Fibroblast of pulmonary artery (primary cell): ENCODE measurements around the gene RNF133.

ENCODE experiments used
- DNase-seq: peaks from one replicate; pipeline ENCODE4 v3.0.0-alpha.2; 2010; ENCODE audit warnings: low read depth
- H3K4me3 ChIP-seq: replicated peaks from 2 replicates; pipeline ENCODE4 v1.5.1; 2011; ENCODE audit warnings: low read depth, mild to moderate bottlenecking, control low read depth, low read length, moderate library complexity
- CTCF ChIP-seq: IDR thresholded peaks from 2 replicates; pipeline ENCODE4 v1.5.1; 2011; ENCODE audit warnings: mild to moderate bottlenecking, control low read depth, low read length, inconsistent platforms; ENCODE audit errors: missing control alignments

The RNF133 gene

DNA sequence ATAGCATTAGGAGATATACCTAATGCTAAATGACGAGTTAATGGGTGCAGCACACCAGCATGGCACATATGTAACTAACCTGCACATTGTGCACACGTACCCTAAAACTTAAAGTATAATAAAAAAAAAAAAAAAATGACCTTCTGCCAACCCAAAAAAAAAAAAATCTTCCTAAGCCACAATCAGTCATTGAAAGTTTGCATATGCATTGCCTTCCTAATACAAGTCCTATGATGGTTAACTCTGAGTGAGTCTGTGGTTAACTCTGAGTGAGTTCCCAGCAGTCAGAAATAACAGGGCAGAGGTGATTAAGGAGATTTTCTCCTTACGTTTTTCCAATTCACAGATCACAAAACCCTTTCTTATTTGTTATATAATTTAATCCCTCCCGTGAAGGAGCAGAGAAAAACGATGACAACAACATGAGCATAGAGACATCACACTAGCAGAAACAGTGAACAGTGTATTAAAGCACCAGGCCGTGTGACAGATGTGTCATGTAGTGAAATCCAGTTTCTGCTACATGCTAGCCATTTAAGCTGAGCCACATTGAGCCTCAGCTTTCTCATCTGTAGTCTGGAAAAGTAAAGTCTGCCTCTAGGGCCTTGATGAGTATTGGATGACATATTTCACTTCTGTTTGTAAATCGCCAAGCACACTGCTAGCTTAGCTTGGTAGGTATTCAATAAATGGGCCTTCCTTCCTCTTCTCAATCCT lies 11.2 kb upstream of the RNF133 start:
- no peak for DNase-seq
- no peak for TF ChIP-seq CTCF
- no peak overlapping the region for H3K4me3 ChIP-seq

- DNase-seq = no peak
- no peak for TF ChIP-seq CTCF
- no peak overlapping the region for H3K4me3 ChIP-seq
Measured at GRCh38 chr7:122706836-122707235, 7.9 kb upstream of the RNF133 start.

GRCh38 chr7:122702872-122703510 lies 4.1 kb upstream of the RNF133 start, which contains the start of gene RNF148:
Gene RNF148, minus strand, starts transcription at chr7:122702922. Its CDS starts 172 bp downstream, at chr7:122702750.
- H3K4me3 ChIP-seq = no peak within 1 kb of the TSS
- no peak for TF ChIP-seq CTCF
- no peak for DNase-seq

DNA sequence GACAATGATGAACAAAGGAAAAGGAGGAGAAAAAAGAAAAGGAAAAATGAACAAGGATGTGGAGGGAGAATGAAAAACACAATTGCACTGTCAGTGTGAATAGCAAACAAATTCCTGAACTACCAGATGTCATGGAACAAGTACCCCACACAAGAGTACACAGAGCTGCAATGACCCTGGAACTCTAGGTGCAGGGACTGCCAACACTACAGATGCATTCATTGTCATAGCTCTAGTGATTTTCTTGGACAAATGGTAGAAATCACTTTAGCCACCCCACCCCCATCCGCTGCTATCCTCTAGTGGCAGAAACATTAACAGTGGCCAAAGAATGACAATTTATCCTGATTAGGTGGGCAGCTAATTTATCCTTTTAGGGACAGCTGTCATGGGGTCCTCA lies 3.1 kb downstream of the RNF133 start:
- no peak overlapping the region for H3K4me3 ChIP-seq
- DNase-seq = no peak
- no peak for TF ChIP-seq CTCF

GRCh38 chr7:122694697-122695096 lies 4.2 kb downstream of the RNF133 start:
- no peak for TF ChIP-seq CTCF
- DNase-seq = no peak
- H3K4me3 ChIP-seq = no peak overlapping the region

- DNase-seq = no peak
- H3K4me3 ChIP-seq = no peak overlapping the region
- no peak for TF ChIP-seq CTCF
Measured at GRCh38 chr7:122692769-122693309, 6.1 kb downstream of the RNF133 start.
